SK-N-SH (cell line): ENCODE results near the gene GALNT14. TPM values are rescaled to one million over a fixed set of nuclear protein-coding genes. Genes with fewer than 3 reads are reported as not detected.

Experiments
- CTCF ChIA-PET: fragments of 300-600, 350-600 bp; formaldehyde crosslinking; extraction: SDS; loops from one replicate; lab custom pipeline; 2021; lab: Yijun Ruan, JAX
- POLR2A ChIA-PET: fragments of 350-600 bp; sonication (Branson Sonifier 250); formaldehyde crosslinking; extraction: SDS; loops from one replicate; lab custom pipeline; 2020; ENCODE audit warnings: antibody characterized with exemption, inconsistent platforms; lab: Yijun Ruan, JAX
- DNase-seq: peaks from one replicate; pipeline ENCODE4 v3.0.0; 2012
- H2AFZ ChIP-seq: fragments of 200-600 bp; sonication (generic); 2 replicates; pipeline ENCODE4 v1.8.1; 2016; ENCODE audit warnings: antibody characterized with exemption, mild to moderate bottlenecking, low read depth
- H3F3A ChIP-seq: fragments of 200-600 bp; sonication (generic); replicated peaks from 2 replicates; pipeline ENCODE3; 2016; ENCODE audit warnings: antibody characterized with exemption, mild to moderate bottlenecking; ENCODE audit not compliant: insufficient read depth
- H3K27ac ChIP-seq, 2 experiments: fragments of 200-500 bp in 1 of 2; fragments of 200-600 bp in 1 of 2; sonication (Bioruptor generic) in 1 of 2; sonication (generic), shearing (Covaris generic) in 1 of 2; 2 replicates each; pipeline versions ENCODE4 v1.5.1 to v1.6.1; 2014 to 2016; ENCODE audit warnings: low read depth in 2 of 2, inconsistent platforms in 1 of 2, low read length in 1 of 2, mild to moderate bottlenecking in 1 of 2, mixed read lengths in 1 of 2
- H3K27me3 ChIP-seq: fragments of 200-600 bp; sonication (generic), shearing (Covaris generic); 2 replicates; pipeline ENCODE4 v1.6.1; 2016; ENCODE audit warnings: mixed run types; ENCODE audit not compliant: insufficient read depth
- H3K36me3 ChIP-seq, 2 experiments: fragments of 200-500 bp in 1 of 2; fragments of 200-600 bp in 1 of 2; sonication (Bioruptor generic) in 1 of 2; sonication (generic) in 1 of 2; replicated peaks in 1 of 2; 2 replicates each; pipeline versions ENCODE3 to v1.5.1; 2014 to 2016; ENCODE audit warnings: low read length in 1 of 2, mild to moderate bottlenecking in 1 of 2; ENCODE audit not compliant: insufficient read depth in 2 of 2, control insufficient read depth in 1 of 2
- H3K4me1 ChIP-seq, 2 experiments: fragments of 200-500 bp in 1 of 2; fragments of 200-600 bp in 1 of 2; sonication (Bioruptor generic) in 1 of 2; sonication (generic), shearing (Covaris generic) in 1 of 2; 2 replicates each; pipeline versions ENCODE4 v1.5.1 to v1.6.1; 2014 to 2016; ENCODE audit warnings: low read depth in 1 of 2, low read length in 1 of 2, mixed run types in 1 of 2; ENCODE audit not compliant: insufficient read depth in 2 of 2, control insufficient read depth in 1 of 2
- H3K4me2 ChIP-seq: fragments of 200-600 bp; sonication (generic), shearing (Covaris generic); 2 replicates; pipeline ENCODE4 v1.6.1; 2017; ENCODE audit warnings: mixed run types
- H3K4me3 ChIP-seq, 2 experiments: fragments of 200-500 bp in 1 of 2; fragments of 200-600 bp in 1 of 2; sonication (Bioruptor generic) in 1 of 2; sonication (generic), shearing (Covaris generic) in 1 of 2; 2 replicates each; pipeline versions ENCODE4 v1.5.1 to v1.8.1; 2014 to 2016; ENCODE audit warnings: low read depth in 2 of 2, inconsistent platforms in 1 of 2, low read length in 1 of 2, mild to moderate bottlenecking in 1 of 2, mixed read lengths in 1 of 2, moderate library complexity in 1 of 2
- H3K79me2 ChIP-seq: fragments of 200-600 bp; sonication (generic); 2 replicates; pipeline ENCODE4 v1.8.1; 2017; ENCODE audit warnings: mild to moderate bottlenecking; ENCODE audit not compliant: insufficient read depth
- H3K9ac ChIP-seq: fragments of 200-600 bp; sonication (generic); 2 replicates; pipeline ENCODE4 v1.6.1; 2017; ENCODE audit warnings: mixed run types
- H3K9me2 ChIP-seq: fragments of 200-600 bp; sonication (generic); 2 replicates; pipeline ENCODE4 v1.6.1; 2017; ENCODE audit warnings: mixed run types
- H3K9me3 ChIP-seq: fragments of 200-600 bp; sonication (generic); 2 replicates; pipeline ENCODE4 v1.6.1; 2017; ENCODE audit warnings: mixed run types, mild to moderate bottlenecking, moderate library complexity
- H4K20me1 ChIP-seq: fragments of 200-600 bp; sonication (generic); 2 replicates; pipeline ENCODE4 v1.6.1; 2017; ENCODE audit warnings: mild to moderate bottlenecking, mixed run types; ENCODE audit not compliant: insufficient read depth
- CHD2 ChIP-seq: fragments of 150-350 bp; IDR thresholded peaks from 2 replicates; pipeline ENCODE4 v1.6.1; 2018; ENCODE audit warnings: low read length; ENCODE audit not compliant: partially characterized antibody
- ELF1 ChIP-seq: IDR thresholded peaks from 2 replicates; pipeline ENCODE4 v1.4.0; 2012
- EP300 ChIP-seq, 2 experiments: IDR thresholded peaks; 2 replicates each; pipeline versions ENCODE4 v1.4.0 to v1.6.1; 2012; ENCODE audit warnings: borderline replicate concordance in 1 of 2, low read depth in 1 of 2, low read length in 1 of 2
- EZH2phosphoT487 ChIP-seq: fragments of 200-600 bp; sonication (generic); IDR thresholded peaks from 2 replicates; pipeline ENCODE4 v1.6.1; 2017; ENCODE audit warnings: low read depth, mixed run types, mild to moderate bottlenecking, antibody characterized with exemption, moderate library complexity, borderline replicate concordance
- FOXM1 ChIP-seq: IDR thresholded peaks from 2 replicates; pipeline ENCODE4 v1.4.0; 2012; ENCODE audit warnings: low read depth, mild to moderate bottlenecking
- MAX ChIP-seq: IDR thresholded peaks from 2 replicates; pipeline ENCODE4 v1.4.0; 2012; ENCODE audit warnings: low read depth
- MEF2A ChIP-seq: IDR thresholded peaks from 2 replicates; pipeline ENCODE4 v1.4.0; 2012; ENCODE audit warnings: low read depth, borderline replicate concordance
- NFIC ChIP-seq: IDR thresholded peaks from 2 replicates; pipeline ENCODE4 v1.4.0; 2012; ENCODE audit warnings: borderline replicate concordance
- POLR2AphosphoS5 ChIP-seq: IDR thresholded peaks from 2 replicates; pipeline ENCODE4 v1.6.1; 2012; ENCODE audit warnings: low read depth, low read length
- RAD21 ChIP-seq: IDR thresholded peaks from 2 replicates; pipeline ENCODE4 v1.6.1; 2012; ENCODE audit warnings: mild to moderate bottlenecking, low read length
- TAF1 ChIP-seq: IDR thresholded peaks from 2 replicates; pipeline ENCODE4 v1.6.1; 2012; ENCODE audit warnings: low read depth, mild to moderate bottlenecking, low read length, moderate library complexity, borderline replicate concordance
- TCF12 ChIP-seq: IDR thresholded peaks from 2 replicates; pipeline ENCODE4 v1.4.0; 2012
- TEAD4 ChIP-seq: IDR thresholded peaks from 2 replicates; pipeline ENCODE4 v1.4.0; 2012; ENCODE audit warnings: mild to moderate bottlenecking, borderline replicate concordance; ENCODE audit not compliant: insufficient read depth
- ZBTB33 ChIP-seq: IDR thresholded peaks from 2 replicates; pipeline ENCODE4 v1.4.0; 2012; ENCODE audit warnings: low read depth, borderline replicate concordance
- WGBS: methylation state at CpG from one replicate; pipeline ENCODE4 v1.1.6; 2017; ENCODE audit warnings: low lambda C conversion rate; 5-methylcytosine and 5-hydroxymethylcytosine counted together
- polyA plus RNA-seq, 3 experiments: library from polyadenylated mRNA; depleted of rRNA; stranded (reverse); fragments of >200 nt; gene quantifications; 2 replicates each; pipeline ENCODE4 v1.2.3, GENCODE V29; 2012

Gene GALNT14
- polyA plus RNA-seq, 1 of the 3 experiments (the other 2 are of a cell fraction), result 1.6 TPM

GRCh38 chr2:30900381-30900780 lies 237.9 kb downstream of the GALNT14 start (continued):
- TF ChIP-seq ZBTB33 (no peak), MAX (no peak), RAD21 (no peak), TEAD4 (no peak), EZH2phosphoT487 (no peak), MEF2A (no peak)

GRCh38 chr2:30899516-30900054 lies 238.7 kb downstream of the GALNT14 start:
- TF ChIP-seq EZH2phosphoT487 (no peak), EP300 (IDR thresholded peaks at IDR 0.05; ENCODE audit: borderline replicate concordance in 1 of 2, low read depth in 1 of 2, low read length in 1 of 2) (no peak), FOXM1 (no peak), TAF1 (no peak), CHD2 (no peak), NFIC (no peak)
- TF ChIP-seq, all 33 proteins: peak for 0
- Histone ChIP-seq H2AFZ (no peak overlapping the region), H3K9ac (no peak overlapping the region), H4K20me1 (no peaks in the 10 kb centered on the region), H3K9me2 (no peaks in the 10 kb centered on the region), H3K9me3 (no peaks in the 10 kb centered on the region), H3K4me1 (no peaks in the 10 kb centered on the region; a peak in 1 of 4 replicates), H3K36me3 (no peaks in the 10 kb centered on the region), H3K79me2 (no peaks in the 10 kb centered on the region), H3K27me3 (no peaks in the 10 kb centered on the region), H3K4me2 (no peak overlapping the region), H3K4me3 (no peak overlapping the region), H3K27ac (no peak overlapping the region), H3F3A (no peaks in the 10 kb centered on the region)
- CTCF ChIA-PET, result interaction anchor here (1.1 to 3.7 kb wide), 6 partner anchors 14 to 238 kb away, joined by 3 to 18 read pairs (median 6); partner anchors contain the start of gene GALNT14
- POLR2A ChIA-PET, result no interaction called here
- 64% methylated on average over 14 of the region's 14 CpGs for WGBS
- no peak for DNase-seq

- CTCF ChIA-PET, result interaction anchor here (1.1 to 3.0 kb wide), 8 partner anchors 8 to 240 kb away, joined by 3 to 11 read pairs (median 4); partner anchors contain the start of gene GALNT14
- no peaks in the 10 kb centered on the region for H3F3A ChIP-seq
- no peak for DNase-seq
- no peaks in the 10 kb centered on the region for H3K9me3 ChIP-seq
- no peaks in the 10 kb centered on the region for H3K79me2 ChIP-seq
- H3K36me3 ChIP-seq, result no peaks in the 10 kb centered on the region
- POLR2A ChIA-PET, result no interaction called here
- no peaks in the 10 kb centered on the region for H3K9me2 ChIP-seq
- TF ChIP-seq ELF1, result no peak
- no peak for TF ChIP-seq TCF12
- no peak for TF ChIP-seq POLR2AphosphoS5
- 62% methylated on average over 13 of the region's 13 CpGs for WGBS
- H3K4me1 ChIP-seq, result no peaks in the 10 kb centered on the region; a peak in 1 of 4 replicates
- H3K27ac ChIP-seq, result no peak overlapping the region
- H2AFZ ChIP-seq, result no peak overlapping the region
- H3K9ac ChIP-seq, result no peak overlapping the region
- no peaks in the 10 kb centered on the region for H4K20me1 ChIP-seq
- H3K4me2 ChIP-seq, result no peak overlapping the region
- no peaks in the 10 kb centered on the region for H3K27me3 ChIP-seq
- no peak overlapping the region for H3K4me3 ChIP-seq
Observed at GRCh38 chr2:30897539-30897938, 240.7 kb downstream of the GALNT14 start.
